ENCODE data around the gene CCDC12.
"Not testable (repeated sequence)": the region's sequence is repeated elsewhere in the genome, so short reads cannot be mapped to it uniquely, and the experiment has no call there.

- TF ChIP-seq POLR2A, CTCF (IDR thresholded peaks at IDR 0.05): not testable (repeated sequence)
These were observed 65.6 kb downstream of the CCDC12 start for GRCh38 chr3:46910914-46911313.
